GM18511 (cell line): ENCODE results near the gene CLMN.
A peak's percentile ranks its signal among the peaks of the same experiment; 100 is the strongest.

Source experiments
- ATAC-seq: cut with Tn5 transposase; IDR thresholded peaks from one replicate; pipeline ENCODE4 v1.9.1; 2021; ENCODE audit warnings: mild to moderate bottlenecking, moderate library complexity; ENCODE audit not compliant: unreplicated experiment

The CLMN gene

DNA sequence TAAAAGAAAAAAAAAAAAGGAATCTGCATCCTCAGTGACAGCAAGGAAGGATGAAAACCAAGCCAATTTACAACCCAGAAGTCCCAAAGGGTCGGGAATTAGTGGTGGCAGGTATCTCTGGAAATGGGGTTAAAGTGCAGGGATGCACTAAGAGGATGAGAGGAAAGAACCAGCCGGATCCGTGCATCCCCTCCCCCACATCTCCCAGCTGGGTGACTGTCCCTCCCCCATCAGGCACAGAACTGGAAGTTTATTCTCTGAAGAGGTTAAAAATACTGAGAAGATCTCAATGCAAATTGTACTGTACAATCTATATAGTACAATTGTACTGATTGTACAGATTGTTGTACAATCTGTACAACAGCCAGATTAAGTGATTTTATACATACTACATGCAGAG, 15.4 kb downstream of the CLMN start:
- ATAC-seq, result no peak

- ATAC-seq, result no peak
These were observed 16.2 kb downstream of the CLMN start for GRCh38 chr14:95303552-95303951.

GRCh38 chr14:95302667-95303506, 16.8 kb downstream of the CLMN start:
- ATAC-seq, result no peak

GRCh38 chr14:95301527-95302187, 18.1 kb downstream of the CLMN start:
- ATAC-seq, result no peak

GRCh38 chr14:95300697-95301526, 18.8 kb downstream of the CLMN start:
- no peak for ATAC-seq

DNA sequence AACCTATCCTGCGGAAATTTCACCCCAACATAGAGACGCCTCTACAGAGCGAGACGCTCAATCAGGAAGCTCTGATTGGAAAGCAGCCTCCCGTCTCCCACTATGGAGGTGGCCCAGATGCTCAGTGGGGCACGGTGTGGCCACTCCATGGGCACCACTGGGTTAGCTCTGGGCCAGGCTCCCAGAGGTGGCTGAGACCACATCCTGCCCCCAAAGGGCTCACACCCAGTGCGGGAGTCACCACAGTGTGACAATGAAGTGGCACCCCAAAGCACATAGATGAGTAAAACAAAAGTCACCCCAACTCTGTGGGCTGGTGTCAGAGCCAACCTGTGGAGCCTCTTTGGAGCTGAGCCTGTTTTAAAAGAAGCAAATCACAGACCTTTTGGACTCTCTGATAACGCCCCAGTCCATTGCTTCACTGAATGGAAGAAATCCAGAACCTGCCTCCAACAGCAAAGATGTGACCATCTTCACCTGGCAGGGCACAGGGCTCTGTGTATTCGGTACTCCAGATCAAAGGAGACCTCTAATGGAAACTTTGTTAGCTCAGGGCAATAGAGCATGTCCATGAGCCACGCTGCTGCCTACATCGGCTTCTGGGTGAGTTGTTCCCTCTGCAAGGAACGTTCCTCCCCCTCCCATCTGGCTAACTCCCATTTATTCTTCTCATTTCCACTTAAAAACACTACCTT, 19.6 kb downstream of the CLMN start:
- peak; percentile 84 for ATAC-seq

DNA sequence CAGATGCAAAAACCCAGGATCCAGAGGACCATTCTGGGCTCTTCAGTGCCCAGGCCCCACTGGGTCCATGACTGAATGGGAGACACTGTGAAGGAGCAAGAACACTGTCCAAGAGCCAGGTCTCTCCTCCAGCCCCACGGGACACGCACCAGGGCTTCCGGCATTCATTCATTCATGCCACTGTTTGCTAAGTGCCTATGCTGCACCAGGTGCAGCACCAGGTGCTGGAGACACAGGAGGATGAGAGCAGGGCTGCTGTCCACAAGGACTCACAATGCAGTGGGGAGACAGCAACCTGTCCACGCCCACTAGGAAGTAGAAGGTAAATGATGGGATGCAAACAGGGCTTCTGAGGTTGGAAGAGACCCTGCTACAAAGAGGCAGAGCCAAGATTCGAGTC, 20.4 kb downstream of the CLMN start:
- ATAC-seq, result no peak

DNA sequence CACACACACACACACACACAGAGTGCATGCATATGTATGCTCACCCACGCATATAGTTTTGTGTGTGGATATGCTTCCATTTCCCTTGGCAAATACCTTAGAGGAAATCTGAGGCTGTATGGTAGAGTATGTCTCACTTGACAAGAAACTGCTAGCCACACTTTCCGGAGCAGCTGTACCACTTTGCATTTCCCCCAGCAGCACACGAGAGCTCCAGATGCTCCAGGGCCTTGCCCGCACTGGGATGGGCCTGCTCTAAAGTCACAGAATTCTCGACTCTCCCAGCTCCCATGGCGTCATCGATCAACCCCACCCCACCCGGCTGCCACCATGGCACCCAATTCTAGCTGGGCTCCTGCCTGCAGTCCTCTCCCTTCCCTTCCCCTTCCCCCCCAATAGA, 21.9 kb downstream of the CLMN start:
- ATAC-seq, result no peak

DNA sequence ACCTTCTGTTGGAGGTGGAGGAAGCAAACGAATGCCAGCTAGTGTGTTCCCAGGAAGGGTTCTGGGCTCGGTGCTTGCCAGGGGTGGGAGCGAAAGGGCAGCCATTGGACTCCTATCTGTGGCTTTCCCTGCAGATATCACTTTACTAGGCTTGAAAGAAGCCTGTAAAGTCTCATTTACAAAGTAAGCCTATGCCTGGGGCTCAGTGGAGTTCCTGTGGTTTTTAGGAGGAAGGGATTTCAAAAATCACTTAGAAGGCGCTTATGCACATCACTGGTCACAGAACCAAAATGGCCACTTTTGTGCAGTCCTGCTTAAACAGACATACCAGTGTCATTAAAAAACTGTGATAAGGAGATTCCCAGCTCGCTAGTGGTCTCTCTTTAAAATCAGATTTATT, 22.7 kb downstream of the CLMN start:
- no peak for ATAC-seq

GRCh38 chr14:95295600-95296376, 23.9 kb downstream of the CLMN start:
- ATAC-seq, result no peak

GRCh38 chr14:95294834-95295599, 24.7 kb downstream of the CLMN start:
- no peak for ATAC-seq

DNA sequence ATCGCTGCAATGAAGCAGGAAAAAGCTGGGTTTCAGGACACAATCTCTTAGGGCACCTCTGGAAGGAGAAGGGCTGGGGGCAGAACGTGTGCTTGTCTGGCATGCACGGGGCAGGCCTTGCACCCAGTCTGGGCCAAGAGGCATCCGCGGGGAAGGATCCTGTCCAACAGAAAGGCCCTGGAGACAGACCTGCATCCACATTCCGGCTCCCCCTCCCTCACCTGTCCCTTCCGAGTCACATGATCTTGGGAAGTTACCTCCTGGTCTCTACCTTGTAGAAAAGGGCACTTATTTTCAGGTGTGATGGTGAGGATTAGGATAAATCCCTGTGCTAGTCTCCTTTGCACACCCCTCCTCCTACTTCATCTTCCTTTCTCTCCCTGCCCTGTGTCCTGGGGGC, 25.4 kb downstream of the CLMN start:
- no peak for ATAC-seq

- no peak for ATAC-seq
These were observed 26.3 kb downstream of the CLMN start for GRCh38 chr14:95293449-95293848.

- no peak for ATAC-seq
These were observed 26.9 kb downstream of the CLMN start for GRCh38 chr14:95292660-95293425.

GRCh38 chr14:95291859-95292542, 27.7 kb downstream of the CLMN start:
- ATAC-seq, result no peak

- ATAC-seq, result no peak
These were observed 28.8 kb downstream of the CLMN start for GRCh38 chr14:95290871-95291431.

GRCh38 chr14:95290021-95290420, 29.7 kb downstream of the CLMN start:
- no peak for ATAC-seq
